ENCODE data around the gene LBX1. TPM values are rescaled to one million over a fixed set of nuclear protein-coding genes. Genes with fewer than 3 reads are reported as not detected.

Gene LBX1
- total RNA-seq, 1 donor from 2014 or later, result not detected

DNA sequence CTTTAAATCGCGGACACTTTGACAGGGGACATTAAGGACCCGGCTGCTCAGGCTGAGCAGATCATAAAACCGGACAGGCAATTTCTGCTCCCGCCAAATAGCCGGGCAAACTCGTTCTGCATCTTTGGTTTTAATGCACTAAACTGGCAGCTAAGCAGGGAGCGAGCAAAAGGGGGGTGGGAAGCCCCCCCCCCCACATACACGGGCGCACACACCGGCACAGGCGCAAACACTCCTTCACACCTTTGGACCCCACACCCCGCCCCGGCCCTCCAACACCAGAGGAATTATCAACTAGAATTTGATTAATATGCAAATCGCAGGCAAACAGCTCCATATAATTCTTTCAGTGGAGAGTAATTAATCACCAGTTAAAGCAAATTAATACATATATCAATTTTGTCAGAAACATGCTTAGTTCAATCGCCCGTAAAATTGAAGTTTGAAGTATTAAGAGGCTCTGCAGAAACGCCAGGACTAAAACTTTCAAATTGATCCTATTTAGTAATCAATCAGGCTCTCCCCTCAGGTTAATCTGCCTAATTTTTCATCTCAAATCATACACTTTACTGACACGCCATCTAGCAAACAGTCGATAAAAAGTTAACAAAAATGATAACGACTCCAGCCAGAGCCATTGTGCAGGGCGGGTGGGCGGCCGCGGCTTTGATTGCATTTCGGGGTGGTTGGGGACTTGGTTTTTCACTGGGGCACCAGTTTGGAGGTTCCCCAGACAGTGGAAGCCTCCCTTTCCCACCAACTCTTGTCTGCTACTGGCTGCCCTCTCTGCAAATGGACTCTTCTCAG is 9.9 kb downstream of the LBX1 start:
- DNase-seq (no peak), ATAC-seq (no peak)
- H3K27me3 ChIP-seq, result peaks cover 100% of the 10 kb centered on the region
- H3K27ac ChIP-seq, result no peak overlapping the region
- no peak overlapping the region for H3K4me3 ChIP-seq
- peaks cover 34% of the 10 kb centered on the region for H3K4me1 ChIP-seq
- no peaks in the 10 kb centered on the region for H3K36me3 ChIP-seq
- TF ChIP-seq, protein P1, sequence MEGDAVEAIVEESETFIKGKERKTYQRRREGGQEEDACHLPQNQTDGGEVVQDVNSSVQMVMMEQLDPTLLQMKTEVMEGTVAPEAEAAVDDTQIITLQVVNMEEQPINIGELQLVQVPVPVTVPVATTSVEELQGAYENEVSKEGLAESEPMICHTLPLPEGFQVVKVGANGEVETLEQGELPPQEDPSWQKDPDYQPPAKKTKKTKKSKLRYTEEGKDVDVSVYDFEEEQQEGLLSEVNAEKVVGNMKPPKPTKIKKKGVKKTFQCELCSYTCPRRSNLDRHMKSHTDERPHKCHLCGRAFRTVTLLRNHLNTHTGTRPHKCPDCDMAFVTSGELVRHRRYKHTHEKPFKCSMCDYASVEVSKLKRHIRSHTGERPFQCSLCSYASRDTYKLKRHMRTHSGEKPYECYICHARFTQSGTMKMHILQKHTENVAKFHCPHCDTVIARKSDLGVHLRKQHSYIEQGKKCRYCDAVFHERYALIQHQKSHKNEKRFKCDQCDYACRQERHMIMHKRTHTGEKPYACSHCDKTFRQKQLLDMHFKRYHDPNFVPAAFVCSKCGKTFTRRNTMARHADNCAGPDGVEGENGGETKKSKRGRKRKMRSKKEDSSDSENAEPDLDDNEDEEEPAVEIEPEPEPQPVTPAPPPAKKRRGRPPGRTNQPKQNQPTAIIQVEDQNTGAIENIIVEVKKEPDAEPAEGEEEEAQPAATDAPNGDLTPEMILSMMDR (IDR thresholded peaks at IDR 0.05), result no peak
- intact Hi-C loops (cut with DNase I), result loop anchor here (10.0 kb wide), 1 partner anchor 355 kb away; no protein-coding TSS in a partner anchor
- no peaks in the 10 kb centered on the region for H3K9me3 ChIP-seq

- intact Hi-C loops (cut with DNase I), result loop anchor here (10.0 kb wide), 1 partner anchor 356 kb away; no protein-coding TSS in a partner anchor
- Histone ChIP-seq H3K36me3 (no peaks in the 10 kb centered on the region), H3K27me3 (peaks cover 100% of the 10 kb centered on the region), H3K27ac (no peak overlapping the region), H3K4me3 (no peak overlapping the region), H3K4me1 (peaks cover 40% of the 10 kb centered on the region), H3K9me3 (no peaks in the 10 kb centered on the region)
- ATAC-seq, result no peak
- DNase-seq, result no peak
- TF ChIP-seq, protein P1 (IDR thresholded peaks at IDR 0.05), result no peak
These were observed 10.7 kb downstream of the LBX1 start for GRCh38 chr10:101218351-101219138.

GRCh38 chr10:101217450-101218281 is 11.6 kb downstream of the LBX1 start:
- TF ChIP-seq, protein P1 (IDR thresholded peaks at IDR 0.05), result peak; percentile 18
- Histone ChIP-seq H3K36me3 (no peaks in the 10 kb centered on the region), H3K27me3 (peaks cover 100% of the 10 kb centered on the region), H3K27ac (no peak overlapping the region), H3K9me3 (no peaks in the 10 kb centered on the region), H3K4me3 (no peak overlapping the region), H3K4me1 (peaks cover 32% of the 10 kb centered on the region)
- no peak for DNase-seq
- intact Hi-C loops (cut with DNase I), result loop anchor here (10.0 kb wide), 1 partner anchor 357 kb away; no protein-coding TSS in a partner anchor
- peak; percentile 27 for ATAC-seq

GRCh38 chr10:101217044-101217425 is 12.2 kb downstream of the LBX1 start:
- intact Hi-C loops (cut with DNase I), result loop anchor here (10.0 kb wide), 1 partner anchor 358 kb away; no protein-coding TSS in a partner anchor
- no peak overlapping the region for H3K4me3 ChIP-seq

More at GRCh38 chr10:101217044-101217425, 12.2 kb downstream of the LBX1 start:
- no peaks in the 10 kb centered on the region for H3K36me3 ChIP-seq
- no peak overlapping the region for H3K27ac ChIP-seq
- no peak for DNase-seq
- ATAC-seq, result no peak
- H3K27me3 ChIP-seq, result peaks cover 100% of the 10 kb centered on the region
- TF ChIP-seq, protein P1 (IDR thresholded peaks at IDR 0.05), result no peak
- peaks cover 28% of the 10 kb centered on the region for H3K4me1 ChIP-seq
- no peaks in the 10 kb centered on the region for H3K9me3 ChIP-seq

All from upper lobe of right lung (tissue), 1 donor.